ENCODE measurements around the gene SSH2. TPM values are rescaled to one million over a fixed set of nuclear protein-coding genes. Genes with fewer than 3 reads are reported as not detected.
"Not testable (repeated sequence)": the region's sequence is repeated elsewhere in the genome, so short reads cannot be mapped to it uniquely, and the experiment has no call there.

SSH2 gene
- total and polyA plus RNA-seq, 2 donors from 2014 or later, result 19.7 to 62.5 TPM

- H3K9ac ChIP-seq (ENCODE audit: low read length in 3 of 3), result no peak overlapping the region
- H3K36me3 ChIP-seq (ENCODE audit: control insufficient read depth in 2 of 3, insufficient read depth in 3 of 3, low read length in 3 of 3), result no peaks in the 10 kb centered on the region
- DNase-seq (no peak), FAIRE-seq (no peak)
- H3K9me3 ChIP-seq (ENCODE audit: control insufficient read depth in 2 of 3, insufficient read depth in 1 of 3, low read length in 3 of 3), result no peaks in the 10 kb centered on the region
- no peak overlapping the region for H3K4me3 ChIP-seq (ENCODE audit: low read length in 3 of 3)
- TF ChIP-seq CTCF (IDR thresholded peaks at IDR 0.05; ENCODE audit: borderline replicate concordance, extremely low read depth, insufficient read depth), result no peak
- no peak overlapping the region for H3K27ac ChIP-seq (ENCODE audit: low read depth in 2 of 2, low read length in 2 of 2)
- intact Hi-C loops (cut with DNase I), result no loop called here
- no peaks in the 10 kb centered on the region for H3K4me1 ChIP-seq (ENCODE audit: control insufficient read depth in 2 of 3, insufficient read depth in 2 of 3, low read depth in 1 of 3, low read length in 3 of 3)
- no peaks in the 10 kb centered on the region for H3K27me3 ChIP-seq (ENCODE audit: control insufficient read depth, insufficient read depth, low read length)
These were observed 15.3 kb upstream of the SSH2 start for GRCh38 chr17:29945281-29945680.

GRCh38 chr17:29941334-29941733 is 11.3 kb upstream of the SSH2 start, which contains the start of gene EFCAB5:
EFCAB5 (plus strand) TSS chr17:29941634; CDS start chr17:29941797, 163 bp downstream.
- FAIRE-seq (no peak), DNase-seq (no peak)
- Histone ChIP-seq H3K27ac (ENCODE audit: low read depth in 2 of 2, low read length in 2 of 2) (no peak within 1 kb of the TSS), H3K4me3 (ENCODE audit: low read length in 3 of 3) (no peak within 1 kb of the TSS), H3K4me1 (ENCODE audit: control insufficient read depth in 2 of 3, insufficient read depth in 2 of 3, low read depth in 1 of 3, low read length in 3 of 3) (no peaks in the 10 kb centered on the region), H3K9ac (ENCODE audit: low read length in 3 of 3) (no peak within 1 kb of the TSS), H3K27me3 (ENCODE audit: control insufficient read depth, insufficient read depth, low read length) (no peaks in the 10 kb centered on the region), H3K9me3 (ENCODE audit: control insufficient read depth in 2 of 3, insufficient read depth in 1 of 3, low read length in 3 of 3) (no peaks in the 10 kb centered on the region), H3K36me3 (ENCODE audit: control insufficient read depth in 2 of 3, insufficient read depth in 3 of 3, low read length in 3 of 3) (no peaks in the 10 kb centered on the region)
- no peak for TF ChIP-seq CTCF (IDR thresholded peaks at IDR 0.05; ENCODE audit: borderline replicate concordance, extremely low read depth, insufficient read depth)
- intact Hi-C loops (cut with DNase I), result no loop called here

GRCh38 chr17:29936724-29937123 is 6.7 kb upstream of the SSH2 start:
- H3K27ac ChIP-seq (ENCODE audit: low read depth in 2 of 2, low read length in 2 of 2), result no peak overlapping the region
- intact Hi-C loops (cut with DNase I), result no loop called here
- no peaks in the 10 kb centered on the region for H3K36me3 ChIP-seq (ENCODE audit: control insufficient read depth in 2 of 3, insufficient read depth in 3 of 3, low read length in 3 of 3)
- no peak for TF ChIP-seq CTCF (IDR thresholded peaks at IDR 0.05; ENCODE audit: borderline replicate concordance, extremely low read depth, insufficient read depth)
- H3K4me1 ChIP-seq (ENCODE audit: control insufficient read depth in 2 of 3, insufficient read depth in 2 of 3, low read depth in 1 of 3, low read length in 3 of 3), result no peaks in the 10 kb centered on the region
- H3K4me3 ChIP-seq (ENCODE audit: low read length in 3 of 3), result no peak overlapping the region
- FAIRE-seq (no peak), DNase-seq (no peak)
- H3K27me3 ChIP-seq (ENCODE audit: control insufficient read depth, insufficient read depth, low read length), result no peaks in the 10 kb centered on the region
- no peak overlapping the region for H3K9ac ChIP-seq (ENCODE audit: low read length in 3 of 3)
- H3K9me3 ChIP-seq (ENCODE audit: control insufficient read depth in 2 of 3, insufficient read depth in 1 of 3, low read length in 3 of 3), result no peaks in the 10 kb centered on the region

GRCh38 chr17:29935909-29936308 is 5.9 kb upstream of the SSH2 start:
- H3K36me3 ChIP-seq (ENCODE audit: control insufficient read depth in 2 of 3, insufficient read depth in 3 of 3, low read length in 3 of 3); intact Hi-C loops (cut with DNase I); DNase-seq; H3K4me3 ChIP-seq (ENCODE audit: low read length in 3 of 3); FAIRE-seq; H3K4me1 ChIP-seq (ENCODE audit: control insufficient read depth in 2 of 3, insufficient read depth in 2 of 3, low read depth in 1 of 3, low read length in 3 of 3); H3K9ac ChIP-seq (ENCODE audit: low read length in 3 of 3); H3K27ac ChIP-seq (ENCODE audit: low read depth in 2 of 2, low read length in 2 of 2); H3K27me3 ChIP-seq (ENCODE audit: control insufficient read depth, insufficient read depth, low read length); H3K9me3 ChIP-seq (ENCODE audit: control insufficient read depth in 2 of 3, insufficient read depth in 1 of 3, low read length in 3 of 3): not testable (repeated sequence)

Data from kidney (tissue), 14 donors.